Activated T-cell treated with anti-CD3 and anti-CD28 coated beads, Interleukin-2, amount 50 U/mL, for 4 hours (primary cell): ENCODE data around the gene KRTAP23-1. TPM values are rescaled to one million over a fixed set of nuclear protein-coding genes. Genes with fewer than 3 reads are reported as not detected.

Source experiments
- ATAC-seq, 2 donors: fragments of 200-7000 bp; cut with Tn5 transposase; one replicate each; pipeline ENCODE4 v1.10.0; 2021
- DNase-seq: peaks from one replicate; pipeline ENCODE4 v3.0.0-alpha.2; 2020
- H3K27me3 Mint-ChIP-seq: one replicate; pipeline ENCODE4 v1.8.0; 2021; ENCODE audit warnings: low read depth, mixed read lengths
- H3K36me3 Mint-ChIP-seq: one replicate; pipeline ENCODE4 v1.8.0; 2022; ENCODE audit warnings: mixed read lengths; ENCODE audit not compliant: insufficient read depth
- H3K4me1 Mint-ChIP-seq: one replicate; pipeline ENCODE4 v1.8.0; 2021; ENCODE audit warnings: low read depth, mixed read lengths
- H3K4me3 Mint-ChIP-seq: one replicate; pipeline ENCODE4 v1.8.0; 2021; ENCODE audit warnings: mild to moderate bottlenecking, moderate library complexity, mixed read lengths
- H3K9me3 Mint-ChIP-seq: one replicate; pipeline ENCODE4 v1.8.0; 2021; ENCODE audit warnings: mixed read lengths
- total RNA-seq, 3 donors: library from RNA; stranded (reverse); gene quantifications; one replicate each; pipeline ENCODE4 v1.2.1, GENCODE V29; 2021

The KRTAP23-1 gene
- not detected for total RNA-seq

- no peaks in the 10 kb centered on the region for H3K36me3 Mint-ChIP-seq
- H3K27me3 Mint-ChIP-seq: peaks cover 2% of the 10 kb centered on the region
- DNase-seq (no peak), ATAC-seq (peak in 1 of 2 donors; percentile 57)
- H3K4me1 Mint-ChIP-seq: no peaks in the 10 kb centered on the region
- no peaks in the 10 kb centered on the region for H3K9me3 Mint-ChIP-seq
- no peak within 1 kb of the TSS for H3K4me3 Mint-ChIP-seq
Measured at GRCh38 chr21:30348506-30348905, at the start of gene KRTAP23-1. TSS of gene KRTAP23-1 (minus strand) at chr21:30348606. CDS start at chr21:30348606, 0 bp downstream.

GRCh38 chr21:30395731-30396130, 47.3 kb upstream of the KRTAP23-1 start, which contains the start of gene KRTAP13-1:
TSS of gene KRTAP13-1 (plus strand) at chr21:30396031. CDS start at chr21:30396087, 56 bp downstream.
- DNase-seq (no peak), ATAC-seq (no peak)
- Mint-ChIP-seq H3K36me3 (no peaks in the 10 kb centered on the region), H3K9me3 (no peaks in the 10 kb centered on the region), H3K4me3 (no peak within 1 kb of the TSS), H3K27me3 (peaks cover 11% of the 10 kb centered on the region), H3K4me1 (no peaks in the 10 kb centered on the region)

- H3K36me3 Mint-ChIP-seq: no peaks in the 10 kb centered on the region
- no peaks in the 10 kb centered on the region for H3K4me1 Mint-ChIP-seq
- H3K4me3 Mint-ChIP-seq: no peak overlapping the region
- peaks cover 5% of the 10 kb centered on the region for H3K27me3 Mint-ChIP-seq
- ATAC-seq (no peak), DNase-seq (no peak)
- no peaks in the 10 kb centered on the region for H3K9me3 Mint-ChIP-seq
Measured at GRCh38 chr21:30391492-30392025, 43.2 kb upstream of the KRTAP23-1 start.

- ATAC-seq (no peak), DNase-seq (no peak)
- Mint-ChIP-seq H3K27me3 (no peaks in the 10 kb centered on the region), H3K9me3 (no peaks in the 10 kb centered on the region), H3K4me3 (no peak overlapping the region), H3K4me1 (no peaks in the 10 kb centered on the region), H3K36me3 (no peaks in the 10 kb centered on the region)
Measured at GRCh38 chr21:30382201-30382600, 33.8 kb upstream of the KRTAP23-1 start.

- no peaks in the 10 kb centered on the region for H3K36me3 Mint-ChIP-seq
- no peaks in the 10 kb centered on the region for H3K9me3 Mint-ChIP-seq
- no peaks in the 10 kb centered on the region for H3K4me1 Mint-ChIP-seq
- no peak within 1 kb of the TSS for H3K4me3 Mint-ChIP-seq
- no peak for DNase-seq
- ATAC-seq: no peak
- H3K27me3 Mint-ChIP-seq: no peaks in the 10 kb centered on the region
Measured at GRCh38 chr21:30372139-30372770, 23.8 kb upstream of the KRTAP23-1 start, which contains the start of gene KRTAP13-2. TSS of gene KRTAP13-2 (minus strand) at chr21:30372271. CDS start at chr21:30372213, 58 bp downstream.

- H3K4me3 Mint-ChIP-seq: no peak overlapping the region
- peaks cover 2% of the 10 kb centered on the region for H3K27me3 Mint-ChIP-seq
- no peaks in the 10 kb centered on the region for H3K9me3 Mint-ChIP-seq
Measured at GRCh38 chr21:30355906-30356305, 7.5 kb upstream of the KRTAP23-1 start.

GRCh38 chr21:30354308-30355005, 6.1 kb upstream of the KRTAP23-1 start:
- DNase-seq (no peak), ATAC-seq (no peak)
- H3K4me1 Mint-ChIP-seq: no peaks in the 10 kb centered on the region
- no peaks in the 10 kb centered on the region for H3K36me3 Mint-ChIP-seq
- no peak overlapping the region for H3K4me3 Mint-ChIP-seq
- H3K27me3 Mint-ChIP-seq: peaks cover 2% of the 10 kb centered on the region
- H3K9me3 Mint-ChIP-seq: no peaks in the 10 kb centered on the region

More at GRCh38 chr21:30355906-30356305, 7.5 kb upstream of the KRTAP23-1 start:
- DNase-seq (no peak), ATAC-seq (no peak)
- Mint-ChIP-seq H3K36me3 (no peaks in the 10 kb centered on the region), H3K4me1 (no peaks in the 10 kb centered on the region)

GRCh38 chr21:30351534-30351933, 3.1 kb upstream of the KRTAP23-1 start:
- no peak for ATAC-seq
- H3K27me3 Mint-ChIP-seq: peaks cover 3% of the 10 kb centered on the region
- no peaks in the 10 kb centered on the region for H3K4me1 Mint-ChIP-seq
- no peak overlapping the region for H3K4me3 Mint-ChIP-seq
- H3K9me3 Mint-ChIP-seq: no peaks in the 10 kb centered on the region
- no peaks in the 10 kb centered on the region for H3K36me3 Mint-ChIP-seq
- DNase-seq: no peak

- DNase-seq: no peak
- H3K27me3 Mint-ChIP-seq: peaks cover 2% of the 10 kb centered on the region
- H3K4me1 Mint-ChIP-seq: no peaks in the 10 kb centered on the region
- no peaks in the 10 kb centered on the region for H3K9me3 Mint-ChIP-seq
- ATAC-seq: no peak
- no peak overlapping the region for H3K4me3 Mint-ChIP-seq
- H3K36me3 Mint-ChIP-seq: no peaks in the 10 kb centered on the region
Measured at GRCh38 chr21:30349572-30349971, 1.2 kb upstream of the KRTAP23-1 start.

- DNase-seq: no peak
- no peaks in the 10 kb centered on the region for H3K36me3 Mint-ChIP-seq
- H3K9me3 Mint-ChIP-seq: no peaks in the 10 kb centered on the region
- peaks cover 4% of the 10 kb centered on the region for H3K27me3 Mint-ChIP-seq
- H3K4me1 Mint-ChIP-seq: no peaks in the 10 kb centered on the region
- no peak overlapping the region for H3K4me3 Mint-ChIP-seq
- no peak for ATAC-seq
Measured at GRCh38 chr21:30345014-30345413, 3.4 kb downstream of the KRTAP23-1 start.

- ATAC-seq (no peak), DNase-seq (peak; percentile 17)
- Mint-ChIP-seq H3K4me1 (no peaks in the 10 kb centered on the region), H3K36me3 (no peaks in the 10 kb centered on the region), H3K4me3 (no peak overlapping the region), H3K9me3 (no peaks in the 10 kb centered on the region), H3K27me3 (peaks cover 2% of the 10 kb centered on the region)
Measured at GRCh38 chr21:30340714-30341573, 7.5 kb downstream of the KRTAP23-1 start.

GRCh38 chr21:30338717-30339116, 9.7 kb downstream of the KRTAP23-1 start:
- no peak for ATAC-seq
- Mint-ChIP-seq H3K36me3 (no peaks in the 10 kb centered on the region), H3K4me3 (no peak overlapping the region), H3K9me3 (no peaks in the 10 kb centered on the region), H3K27me3 (peaks cover 2% of the 10 kb centered on the region), H3K4me1 (no peaks in the 10 kb centered on the region)
- no peak for DNase-seq

- DNase-seq (no peak), ATAC-seq (no peak)
- Mint-ChIP-seq H3K27me3 (no peaks in the 10 kb centered on the region), H3K36me3 (no peaks in the 10 kb centered on the region), H3K9me3 (no peaks in the 10 kb centered on the region), H3K4me1 (no peaks in the 10 kb centered on the region), H3K4me3 (no peak overlapping the region)
Measured at GRCh38 chr21:30337772-30338171, 10.6 kb downstream of the KRTAP23-1 start.

GRCh38 chr21:30337276-30337744, 11.1 kb downstream of the KRTAP23-1 start, which contains the start of gene KRTAP27-1:
TSS of gene KRTAP27-1 (minus strand) at chr21:30337694. CDS start at chr21:30337668, 26 bp downstream.
- Mint-ChIP-seq H3K4me1 (no peaks in the 10 kb centered on the region), H3K9me3 (no peaks in the 10 kb centered on the region), H3K36me3 (no peaks in the 10 kb centered on the region), H3K27me3 (no peaks in the 10 kb centered on the region), H3K4me3 (no peak within 1 kb of the TSS)
- no peak for ATAC-seq
- DNase-seq: no peak
